22Rv1 (cell line): ENCODE measurements around the gene DOCK9.

Experiments
- H3K27ac ChIP-seq: fragments of 450-650 bp; 2 replicates; pipeline ENCODE4 v1.5.1; 2017
- CTCF ChIP-seq: fragments of 450-650 bp; IDR thresholded peaks from 2 replicates; pipeline ENCODE4 v1.5.1; 2017; ENCODE audit warnings: mild to moderate bottlenecking
- ZFX ChIP-seq: fragments of 450-650 bp; IDR thresholded peaks from 2 replicates; pipeline ENCODE4 v1.6.1; 2017; ENCODE audit warnings: antibody characterized with exemption, borderline replicate concordance

Gene DOCK9

GRCh38 chr13:98965325-98965724 lies 12.5 kb downstream of the DOCK9 start:
- TF ChIP-seq ZFX = no peak
- TF ChIP-seq CTCF = no peak
- H3K27ac ChIP-seq = no peak overlapping the region

GRCh38 chr13:98963917-98964316 lies 13.9 kb downstream of the DOCK9 start:
- H3K27ac ChIP-seq = no peak overlapping the region
- TF ChIP-seq ZFX (no peak), CTCF (no peak)

- H3K27ac ChIP-seq = no peak overlapping the region
- TF ChIP-seq CTCF (no peak), ZFX (no peak)
Observed at GRCh38 chr13:98962901-98963590, 14.8 kb downstream of the DOCK9 start.

- TF ChIP-seq CTCF (no peak), ZFX (no peak)
- no peak overlapping the region for H3K27ac ChIP-seq
Observed at GRCh38 chr13:98961503-98962105, 16.3 kb downstream of the DOCK9 start.

GRCh38 chr13:98960606-98961502 lies 17.0 kb downstream of the DOCK9 start:
- no peak for TF ChIP-seq ZFX
- TF ChIP-seq CTCF = no peak
- no peak overlapping the region for H3K27ac ChIP-seq

- H3K27ac ChIP-seq = no peak overlapping the region
- no peak for TF ChIP-seq ZFX
Observed at GRCh38 chr13:98959786-98960605, 17.9 kb downstream of the DOCK9 start.

- TF ChIP-seq CTCF (no peak), ZFX (no peak)
- H3K27ac ChIP-seq = no peak overlapping the region
Observed at GRCh38 chr13:98959291-98959690, 18.6 kb downstream of the DOCK9 start.
